CD4-positive, alpha-beta T cell treated with Interferon gamma for 1 hour (primary cell): Measurements from ENCODE around the gene LRP5.
"Not testable (repeated sequence)": the region's sequence is repeated elsewhere in the genome, so short reads cannot be mapped to it uniquely, and the experiment has no call there.

Experiments used
- DNase-seq: peaks from one replicate; pipeline ENCODE4 v3.0.0-alpha.2; 2020

LRP5 gene

DNA sequence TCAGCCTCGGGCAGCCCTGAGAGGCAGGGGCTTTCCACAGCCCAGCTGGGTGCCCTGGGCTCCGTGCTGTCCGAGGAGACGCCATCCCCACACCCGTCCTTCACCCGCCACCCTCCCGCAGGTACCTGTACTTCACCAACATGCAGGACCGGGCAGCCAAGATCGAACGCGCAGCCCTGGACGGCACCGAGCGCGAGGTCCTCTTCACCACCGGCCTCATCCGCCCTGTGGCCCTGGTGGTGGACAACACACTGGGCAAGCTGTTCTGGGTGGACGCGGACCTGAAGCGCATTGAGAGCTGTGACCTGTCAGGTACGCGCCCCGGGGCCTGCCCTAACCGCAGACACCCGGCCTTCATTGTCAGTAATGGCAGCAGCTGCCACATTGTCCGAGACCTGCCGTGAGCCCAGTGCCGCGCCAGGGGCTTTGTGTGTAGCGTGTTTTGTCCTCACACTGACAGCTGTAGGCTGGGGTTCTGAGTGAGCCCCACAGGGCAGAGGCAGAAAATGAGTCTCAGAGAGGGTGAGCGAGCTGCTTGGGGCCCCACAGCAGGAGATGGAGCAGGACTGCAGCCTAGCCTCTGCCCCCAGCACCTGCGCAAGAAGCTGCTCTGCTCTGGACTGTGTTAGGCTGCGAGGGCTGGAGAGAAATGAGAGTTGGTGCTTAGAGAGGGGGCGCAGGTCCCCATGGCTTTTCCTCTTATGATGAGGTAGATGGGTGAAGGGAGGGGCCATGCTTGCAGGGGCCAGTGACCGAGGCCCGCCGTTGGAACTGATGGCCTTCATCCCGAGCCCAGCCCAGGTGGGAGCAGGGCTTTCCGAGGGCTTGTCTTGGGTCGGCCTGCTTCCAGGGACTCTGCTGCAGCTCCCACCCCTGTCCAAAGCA lies 112.8 kb downstream of the LRP5 start:
- DNase-seq, result no peak

DNA sequence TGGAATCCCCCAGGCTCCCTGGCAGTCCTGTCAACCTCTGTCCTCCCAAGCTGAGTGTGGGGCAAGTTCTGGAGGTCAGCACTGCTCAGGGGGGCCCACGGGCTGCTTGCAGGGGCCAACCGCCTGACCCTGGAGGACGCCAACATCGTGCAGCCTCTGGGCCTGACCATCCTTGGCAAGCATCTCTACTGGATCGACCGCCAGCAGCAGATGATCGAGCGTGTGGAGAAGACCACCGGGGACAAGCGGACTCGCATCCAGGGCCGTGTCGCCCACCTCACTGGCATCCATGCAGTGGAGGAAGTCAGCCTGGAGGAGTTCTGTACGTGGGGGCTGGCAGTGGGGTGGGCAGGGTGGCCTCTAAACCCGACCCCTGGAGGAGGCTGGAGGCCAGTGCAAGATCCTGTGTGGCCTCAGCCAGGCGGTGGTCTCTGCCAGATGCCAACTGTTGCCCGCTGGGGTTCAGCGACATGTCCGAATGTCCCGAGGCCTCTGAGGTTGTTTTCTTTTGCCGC lies 113.5 kb downstream of the LRP5 start:
- DNase-seq, result no peak

DNA sequence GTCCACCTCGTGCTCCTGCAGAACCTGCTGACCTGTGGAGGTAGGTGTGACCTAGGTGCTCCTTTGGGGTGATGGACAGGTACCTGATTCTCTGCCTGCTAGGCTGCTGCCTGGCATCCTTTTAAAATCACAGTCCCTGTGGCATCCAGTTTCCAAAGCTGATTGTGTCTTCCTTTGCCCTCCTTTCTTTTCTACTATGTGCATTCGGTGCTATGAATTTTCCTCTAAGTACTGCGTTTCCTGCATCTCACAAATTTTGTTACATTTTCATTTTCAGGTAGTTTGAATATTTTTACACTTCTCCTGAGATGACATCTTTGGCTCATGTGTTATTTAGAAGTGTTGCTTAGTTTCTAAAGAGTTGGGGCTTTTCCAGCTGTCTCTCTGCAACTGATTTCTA lies 117.3 kb downstream of the LRP5 start:
- no peak for DNase-seq

DNA sequence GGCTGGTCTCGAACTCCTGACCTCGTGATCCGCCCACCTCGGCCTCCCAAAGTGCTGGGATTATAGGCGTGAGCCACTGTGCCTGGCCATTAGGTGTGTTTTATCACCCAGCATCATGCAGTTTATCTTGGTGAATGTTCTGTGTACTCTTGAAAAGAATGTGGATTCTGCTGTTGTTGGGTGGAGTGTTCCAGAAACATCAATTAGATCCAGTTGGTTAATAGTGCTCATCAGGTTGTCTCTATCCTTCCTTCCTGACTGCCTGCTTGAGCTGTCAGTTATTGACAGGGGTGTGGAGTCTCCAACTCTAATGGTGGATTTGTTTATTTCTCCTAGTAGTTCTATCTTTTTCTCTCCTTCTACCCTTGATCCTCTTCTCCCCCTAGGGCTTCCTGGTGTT lies 118.0 kb downstream of the LRP5 start:
- no peak for DNase-seq

DNA sequence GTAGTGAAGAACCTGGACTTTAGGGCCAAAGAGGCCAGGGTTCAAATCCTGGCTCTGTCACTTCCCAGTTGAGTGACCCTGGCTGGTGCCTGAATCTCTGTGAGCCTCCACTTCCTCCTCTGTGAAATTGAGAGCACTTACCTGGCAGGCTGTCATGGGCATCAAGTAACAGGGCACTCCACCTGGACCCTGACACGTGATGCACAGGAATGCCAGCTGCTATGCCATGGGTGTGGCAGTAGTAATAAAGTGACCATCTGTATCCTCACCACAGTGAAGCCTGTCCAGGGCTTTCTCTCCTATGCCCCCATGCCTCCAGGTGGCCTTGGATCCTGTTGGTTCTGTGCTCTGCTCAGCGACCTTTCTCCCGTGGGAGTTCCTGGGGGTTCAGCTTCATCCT lies 118.4 kb downstream of the LRP5 start:
- DNase-seq, result no peak

DNA sequence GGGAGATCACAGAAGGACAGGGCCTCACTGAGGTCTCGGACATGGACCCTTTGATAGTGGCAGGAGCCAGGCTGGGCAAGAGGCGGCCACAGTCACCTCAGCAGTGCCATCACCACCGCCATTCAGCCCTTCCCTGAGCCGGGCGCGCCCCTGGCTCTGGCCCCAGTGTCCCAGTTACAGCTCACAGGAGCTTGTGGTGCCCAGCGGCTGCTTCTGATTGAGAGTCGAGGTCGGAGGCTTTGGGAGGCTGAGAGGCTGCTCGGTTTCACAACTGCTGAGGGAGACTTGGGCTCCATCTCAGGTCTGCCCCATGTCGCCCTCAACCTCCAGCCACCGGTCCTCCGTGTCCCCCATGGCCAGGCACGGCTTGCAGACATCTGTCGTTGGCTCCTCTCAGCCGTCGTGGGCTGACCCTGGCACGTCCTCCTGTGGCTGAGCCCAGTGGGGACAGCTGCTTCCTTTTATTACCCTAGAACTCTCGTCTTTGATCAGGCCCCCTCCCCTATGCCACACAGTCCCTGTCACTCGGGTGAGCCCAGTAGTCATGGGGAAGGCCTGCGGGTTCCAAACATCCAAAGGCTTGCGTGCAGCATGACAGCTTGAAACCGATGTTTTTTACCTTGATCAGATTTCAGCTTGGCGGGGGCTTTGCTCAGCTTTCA lies 119.7 kb downstream of the LRP5 start:
- no peak for DNase-seq

DNA sequence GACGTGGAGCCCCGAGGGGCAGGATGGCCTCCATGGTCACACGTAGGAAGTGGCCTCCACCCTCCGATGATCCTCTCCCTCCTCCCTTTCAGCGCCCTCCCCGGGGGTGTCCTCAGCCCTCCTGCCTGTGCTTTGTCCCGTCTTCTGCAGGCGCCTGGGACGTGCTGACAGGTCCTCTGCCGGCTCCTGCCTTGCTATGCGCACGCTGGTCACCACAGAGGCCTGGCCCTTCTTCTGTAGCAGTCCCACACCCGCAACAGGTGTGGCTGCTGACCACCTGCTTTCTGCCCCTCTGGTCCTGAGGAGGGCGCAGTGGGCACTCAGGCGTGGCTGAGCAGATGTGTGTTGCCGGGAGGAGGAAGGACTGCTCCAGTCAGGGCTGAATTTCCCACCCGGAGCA lies 120.5 kb downstream of the LRP5 start:
- DNase-seq, result no peak

DNA sequence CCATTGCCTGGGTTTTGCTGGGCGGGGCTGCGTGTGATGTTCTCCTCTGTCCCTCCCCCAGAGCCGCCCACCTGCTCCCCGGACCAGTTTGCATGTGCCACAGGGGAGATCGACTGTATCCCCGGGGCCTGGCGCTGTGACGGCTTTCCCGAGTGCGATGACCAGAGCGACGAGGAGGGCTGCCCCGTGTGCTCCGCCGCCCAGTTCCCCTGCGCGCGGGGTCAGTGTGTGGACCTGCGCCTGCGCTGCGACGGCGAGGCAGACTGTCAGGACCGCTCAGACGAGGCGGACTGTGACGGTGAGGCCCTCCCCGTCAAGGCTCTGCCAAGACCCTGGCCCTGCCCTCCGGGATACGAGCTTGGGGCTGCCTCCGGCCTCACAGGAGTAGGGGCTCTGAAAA lies 121.2 kb downstream of the LRP5 start:
- no peak for DNase-seq

DNA sequence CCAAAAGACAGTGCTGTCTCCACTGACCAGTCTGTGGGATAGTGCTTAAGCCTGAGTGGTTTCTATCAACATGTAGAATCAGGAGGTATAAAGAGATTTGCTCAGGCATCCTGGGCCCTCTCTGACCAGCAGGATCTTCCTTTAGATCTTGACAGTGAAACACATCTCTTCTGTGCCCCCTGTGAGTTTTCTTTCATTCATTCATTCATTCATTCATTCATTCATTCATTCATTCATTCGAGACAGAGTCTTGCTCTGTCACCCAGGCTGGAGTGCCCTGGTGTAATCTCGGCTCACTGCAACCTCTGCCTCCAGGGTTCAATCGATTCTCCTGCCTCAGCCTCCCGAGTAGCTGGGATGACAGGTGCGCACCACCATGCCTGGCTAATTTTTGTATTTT lies 121.8 kb downstream of the LRP5 start:
- DNase-seq, result not testable (repeated sequence)

DNA sequence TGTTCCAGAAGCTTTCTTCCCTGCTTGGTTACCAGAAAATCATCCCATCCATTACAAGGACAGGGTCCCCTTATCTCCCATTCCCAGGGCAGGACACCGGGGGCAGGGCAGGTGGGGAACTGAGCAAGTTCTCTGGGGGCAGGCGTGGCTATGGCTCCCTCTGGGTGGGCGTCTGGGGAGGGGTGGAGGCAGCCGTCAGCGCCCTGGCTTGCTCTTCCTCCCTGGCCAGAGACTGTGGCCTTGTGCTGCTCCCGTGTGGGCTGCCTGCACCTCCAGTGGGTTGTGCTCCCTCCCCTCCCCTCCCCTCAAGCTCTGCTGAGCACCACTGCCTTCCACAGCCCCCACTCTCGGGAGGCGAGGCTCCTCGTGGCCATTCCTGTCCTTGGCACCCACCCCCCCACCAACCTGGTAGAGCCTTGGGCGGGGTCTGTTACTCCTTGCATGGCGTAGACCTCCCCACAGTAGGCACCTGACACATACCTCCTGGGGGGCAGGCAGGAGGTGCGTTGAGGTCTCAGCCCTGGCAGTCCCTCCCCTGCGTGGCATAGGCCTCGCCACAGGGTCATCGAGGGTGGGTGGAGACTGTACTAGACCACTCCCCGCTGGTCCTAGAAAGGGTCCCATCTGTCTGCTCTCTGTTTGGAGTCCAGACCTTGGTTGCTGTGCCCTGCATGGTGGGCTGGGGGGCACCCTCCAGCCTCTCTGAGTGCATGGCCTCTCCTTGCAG lies 123.9 kb downstream of the LRP5 start:
- no peak for DNase-seq

DNA sequence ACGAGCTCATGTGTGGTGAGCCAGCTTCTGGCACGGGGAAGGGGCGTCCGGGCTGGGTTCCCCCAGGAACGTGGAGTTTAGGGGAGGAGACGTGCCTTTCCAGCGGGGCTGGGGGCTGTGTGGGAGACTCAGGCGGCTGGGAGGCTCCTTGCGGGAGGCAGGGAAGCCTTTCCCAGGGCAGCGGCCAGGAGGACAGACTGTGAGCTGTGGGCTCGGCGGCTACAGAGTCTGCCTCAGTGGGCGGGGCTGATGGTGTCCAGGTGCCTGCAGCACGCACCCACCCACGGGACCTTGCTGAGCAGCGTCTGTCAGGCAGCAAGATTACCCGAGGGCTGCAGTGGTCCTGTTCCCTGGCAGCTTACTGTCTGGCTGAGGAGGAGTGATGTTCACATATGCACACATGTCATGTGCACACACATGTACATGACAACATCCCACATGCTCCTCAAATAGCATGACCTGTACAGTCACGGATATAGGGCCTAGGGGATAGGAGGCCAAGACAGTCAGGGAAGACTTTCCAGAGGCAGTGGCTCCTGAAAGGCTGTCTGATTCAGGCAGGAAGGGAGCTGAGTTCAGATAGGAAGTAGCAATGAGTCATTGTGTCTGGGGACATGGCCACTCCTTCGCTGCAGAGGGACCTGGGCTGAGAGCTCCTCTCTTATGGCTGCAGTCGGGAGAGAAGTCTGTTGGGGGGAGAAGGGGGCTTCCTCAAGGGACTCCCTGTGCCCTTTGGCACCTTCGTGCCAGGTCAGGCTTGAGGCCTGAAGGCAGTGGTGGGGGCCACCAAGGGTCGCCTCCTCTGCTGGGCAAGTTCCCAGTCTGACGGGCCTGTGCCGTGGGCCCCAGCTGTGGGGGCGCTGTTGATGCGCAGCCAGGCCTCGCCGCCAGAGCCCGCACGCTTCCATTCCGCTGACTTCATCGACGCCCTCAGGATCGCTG lies 124.9 kb downstream of the LRP5 start:
- DNase-seq, result peak; percentile 8

DNA sequence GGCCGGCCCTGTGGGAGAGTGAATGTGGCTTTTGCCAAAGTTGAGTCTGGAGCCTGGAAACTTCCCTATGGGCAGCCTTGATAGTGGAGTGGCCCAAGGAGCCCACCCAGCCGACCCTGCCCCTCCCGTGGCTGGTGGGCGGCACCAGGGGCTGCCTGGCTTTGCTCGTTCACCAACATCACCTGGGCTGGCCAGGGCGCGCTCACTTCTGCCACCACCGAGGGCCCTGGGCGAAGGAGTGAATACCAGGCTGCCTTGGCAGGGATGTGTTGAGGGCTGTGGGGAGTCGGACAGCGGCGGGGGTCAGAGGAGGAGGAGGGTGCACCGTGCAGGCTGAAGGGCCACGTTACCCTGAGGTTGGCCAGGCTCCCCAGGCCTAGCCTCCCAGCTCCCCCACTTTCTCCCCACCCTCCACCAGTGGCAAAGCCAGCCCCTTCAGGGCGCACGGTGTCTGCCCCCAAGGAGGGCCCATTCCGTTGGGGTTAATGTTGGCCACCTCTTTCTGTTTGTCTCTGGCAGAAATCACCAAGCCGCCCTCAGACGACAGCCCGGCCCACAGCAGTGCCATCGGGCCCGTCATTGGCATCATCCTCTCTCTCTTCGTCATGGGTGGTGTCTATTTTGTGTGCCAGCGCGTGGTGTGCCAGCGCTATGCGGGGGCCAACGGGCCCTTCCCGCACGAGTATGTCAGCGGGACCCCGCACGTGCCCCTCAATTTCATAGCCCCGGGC lies 125.7 kb downstream of the LRP5 start:
- DNase-seq, result no peak

DNA sequence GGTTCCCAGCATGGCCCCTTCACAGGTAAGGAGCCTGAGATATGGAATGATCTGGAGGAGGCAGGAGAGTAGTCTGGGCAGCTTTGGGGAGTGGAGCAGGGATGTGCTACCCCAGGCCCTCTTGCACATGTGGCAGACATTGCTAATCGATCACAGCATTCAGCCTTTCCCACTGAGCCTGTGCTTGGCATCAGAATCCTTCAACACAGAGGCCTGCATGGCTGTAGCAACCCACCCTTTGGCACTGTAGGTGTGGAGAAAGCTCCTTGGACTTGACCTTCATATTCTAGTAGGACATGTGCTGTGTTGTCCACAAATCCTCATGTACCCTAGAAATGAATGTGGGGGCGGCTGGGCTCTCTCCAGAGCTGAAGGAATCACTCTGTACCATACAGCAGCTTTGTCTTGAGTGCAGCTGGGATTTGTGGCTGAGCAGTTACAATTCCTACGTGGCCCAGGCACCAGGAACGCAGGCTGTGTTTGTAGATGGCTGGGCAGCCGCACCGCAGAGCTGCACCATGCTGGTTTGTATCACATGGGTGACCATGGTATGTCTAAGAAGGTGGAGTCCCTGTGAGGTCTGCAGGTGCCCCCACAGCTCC lies 126.4 kb downstream of the LRP5 start:
- DNase-seq, result no peak

DNA sequence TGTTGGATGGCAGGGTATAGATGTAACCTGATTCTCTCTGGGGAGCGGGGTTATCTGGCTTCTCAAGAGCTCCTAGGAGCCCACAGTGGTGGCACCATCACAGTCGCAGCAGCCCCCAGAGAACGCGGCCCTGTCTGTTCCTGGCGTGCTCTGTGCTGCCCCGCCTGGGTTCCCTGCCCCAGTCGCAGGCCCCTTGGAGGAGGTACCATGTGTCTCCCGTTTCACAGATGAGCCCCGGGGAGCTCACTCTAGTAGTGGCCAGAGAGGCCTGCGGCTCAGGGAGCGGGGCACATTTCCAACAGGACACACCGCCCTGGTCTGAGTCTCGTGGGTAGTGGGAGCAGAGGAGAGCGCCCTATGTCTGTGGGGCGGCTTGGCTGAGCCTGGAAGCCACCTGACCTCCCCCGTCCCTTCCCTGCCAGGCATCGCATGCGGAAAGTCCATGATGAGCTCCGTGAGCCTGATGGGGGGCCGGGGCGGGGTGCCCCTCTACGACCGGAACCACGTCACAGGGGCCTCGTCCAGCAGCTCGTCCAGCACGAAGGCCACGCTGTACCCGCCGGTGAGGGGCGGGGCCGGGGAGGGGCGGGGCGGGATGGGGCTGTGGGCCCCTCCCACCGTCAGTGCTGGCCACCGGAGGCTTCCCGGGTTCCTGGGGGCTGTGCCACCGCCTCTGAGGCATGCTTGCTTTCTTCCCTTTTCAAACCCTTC lies 127.1 kb downstream of the LRP5 start:
- no peak for DNase-seq

DNA sequence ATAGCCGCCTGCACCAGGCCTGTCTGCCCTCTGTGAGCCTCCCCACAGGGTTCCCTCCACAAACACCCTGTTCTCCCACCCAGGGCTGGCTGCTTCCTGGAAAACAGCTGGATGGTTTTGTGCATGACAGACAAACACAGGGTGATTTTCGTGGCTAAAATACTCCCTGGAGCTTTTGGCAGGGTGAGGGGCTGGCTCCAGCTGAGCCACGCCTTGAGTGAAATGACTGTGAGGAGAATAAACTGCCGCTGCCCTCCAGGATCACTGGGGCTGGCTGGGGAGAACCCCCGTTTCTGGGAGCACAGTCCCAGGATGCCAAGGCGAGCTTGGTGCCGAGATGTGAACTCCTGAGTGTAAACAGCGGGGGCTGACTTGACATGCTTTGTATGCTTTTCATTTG lies 127.8 kb downstream of the LRP5 start:
- no peak for DNase-seq

DNA sequence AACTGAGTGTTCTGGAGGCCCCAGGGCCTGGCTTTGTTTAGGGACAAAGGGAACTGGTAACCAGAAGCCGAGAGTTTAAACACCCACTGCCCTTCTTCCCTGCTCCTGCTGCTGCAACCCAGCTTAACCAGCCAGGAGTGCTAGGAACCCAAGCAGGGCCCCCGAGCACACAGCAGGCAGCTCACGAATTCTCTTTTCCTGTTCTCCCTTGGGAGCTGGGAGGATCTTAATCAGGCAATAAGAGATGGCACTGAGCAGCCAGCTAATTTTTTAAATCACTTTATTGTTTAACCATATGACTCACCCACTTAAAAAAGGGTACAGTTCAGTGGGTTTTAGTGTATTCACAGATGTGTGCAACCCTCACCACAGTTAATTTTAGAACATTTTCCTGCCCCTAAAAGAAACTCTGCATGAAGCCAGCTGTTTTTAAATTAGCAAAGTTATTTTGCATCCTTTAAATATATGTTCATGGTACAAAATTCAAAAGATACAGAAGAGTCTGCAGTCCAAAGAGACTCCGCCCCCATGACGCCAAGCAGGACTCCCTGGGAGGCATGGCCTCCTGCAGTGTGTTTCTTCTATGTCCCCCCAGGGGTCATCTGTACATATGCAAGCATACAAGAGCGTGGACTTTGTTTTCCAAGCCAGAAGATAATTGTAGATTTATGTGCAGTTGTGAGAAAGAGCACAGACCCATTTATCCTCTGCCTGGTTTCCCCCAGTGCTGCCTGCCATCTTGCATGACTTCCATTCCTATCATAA lies 129.3 kb downstream of the LRP5 start:
- DNase-seq, result no peak

DNA sequence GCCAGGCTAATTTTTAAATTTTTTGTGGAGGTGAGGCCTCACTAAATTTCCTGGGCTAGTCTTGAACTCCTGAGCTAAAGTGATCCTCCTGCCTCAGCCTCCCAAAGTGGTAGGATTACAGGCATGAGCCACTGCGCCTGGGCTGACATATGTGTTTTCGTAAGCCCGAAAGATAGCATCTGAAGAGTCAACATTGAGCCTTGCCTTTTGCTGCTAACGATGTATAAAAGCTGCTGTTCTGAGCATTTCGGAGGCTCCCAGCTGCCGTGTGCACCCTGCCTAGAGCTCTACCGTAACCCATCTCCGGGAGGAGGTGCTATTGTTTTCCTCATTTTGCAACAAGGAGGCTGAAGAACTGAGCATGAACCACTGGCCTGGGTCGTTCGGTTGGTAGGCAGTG lies 130.0 kb downstream of the LRP5 start:
- DNase-seq, result no peak

DNA sequence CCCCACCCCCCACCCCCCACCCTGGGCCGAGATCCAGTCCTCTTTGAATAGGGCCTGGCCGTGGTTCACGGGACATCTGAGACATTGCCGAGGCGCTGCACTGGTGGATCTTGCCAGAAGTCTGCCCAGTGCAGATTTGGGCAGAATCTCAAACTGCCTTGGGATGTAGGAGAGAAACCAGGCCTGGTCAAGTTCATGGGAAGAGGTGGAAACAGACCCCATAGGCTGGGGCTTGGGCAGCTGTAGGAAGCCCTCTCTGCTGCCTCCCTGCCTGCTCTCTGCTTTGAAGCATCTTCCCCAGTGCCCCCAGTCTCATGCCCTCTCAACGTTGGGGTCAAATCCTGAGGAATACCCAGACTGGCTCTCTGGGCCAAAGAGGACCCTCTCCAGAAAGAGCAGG lies 132.2 kb downstream of the LRP5 start:
- DNase-seq, result no peak

DNA sequence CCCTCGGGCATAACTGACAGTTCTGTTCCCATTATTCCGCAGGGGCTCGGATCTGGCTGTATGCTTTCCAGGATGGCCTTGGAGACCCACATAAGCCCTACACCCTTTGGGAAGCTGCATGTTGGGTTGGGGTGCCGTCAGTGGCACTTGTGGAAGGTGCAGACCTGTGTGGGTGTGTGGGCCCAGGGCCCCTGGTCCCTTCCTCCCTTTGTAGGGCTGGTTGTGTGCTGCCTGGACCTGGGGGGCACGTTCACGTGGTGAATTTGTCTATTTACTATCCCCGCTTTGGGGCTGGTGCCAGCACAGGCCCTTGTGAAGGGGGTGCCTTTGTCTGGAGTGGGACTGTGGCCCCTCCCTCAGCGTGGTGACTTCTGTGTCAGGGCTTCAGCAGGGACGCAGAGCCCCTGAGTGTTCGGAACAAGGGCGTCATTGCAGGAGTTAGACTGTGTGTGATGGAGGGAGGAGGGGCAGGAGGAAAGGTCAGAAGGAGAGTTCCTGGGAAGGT lies 133.2 kb downstream of the LRP5 start:
- no peak for DNase-seq
